ENCODE data around the gene BLMH.

The BLMH gene

DNA sequence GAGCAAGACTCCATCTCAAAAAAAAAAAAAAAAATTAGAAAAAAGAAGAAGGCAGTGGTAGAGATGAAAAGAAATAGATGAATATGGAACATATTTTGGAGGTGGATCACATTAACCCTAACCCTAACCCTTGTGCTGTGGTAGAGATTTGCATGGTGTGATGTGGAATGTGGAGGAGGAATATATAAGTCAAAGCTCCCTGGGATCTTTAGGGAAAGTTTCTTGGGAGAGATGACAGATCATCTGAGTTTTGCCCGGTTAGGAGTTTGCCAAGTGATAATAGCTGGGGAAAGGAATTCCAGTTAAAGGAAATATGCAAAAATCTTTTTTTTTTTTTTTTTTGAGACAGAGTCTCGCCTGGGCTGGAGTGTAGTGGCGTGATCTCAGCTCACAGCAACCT lies 13.0 kb upstream of the BLMH start:
- no peak for DNase-seq

DNA sequence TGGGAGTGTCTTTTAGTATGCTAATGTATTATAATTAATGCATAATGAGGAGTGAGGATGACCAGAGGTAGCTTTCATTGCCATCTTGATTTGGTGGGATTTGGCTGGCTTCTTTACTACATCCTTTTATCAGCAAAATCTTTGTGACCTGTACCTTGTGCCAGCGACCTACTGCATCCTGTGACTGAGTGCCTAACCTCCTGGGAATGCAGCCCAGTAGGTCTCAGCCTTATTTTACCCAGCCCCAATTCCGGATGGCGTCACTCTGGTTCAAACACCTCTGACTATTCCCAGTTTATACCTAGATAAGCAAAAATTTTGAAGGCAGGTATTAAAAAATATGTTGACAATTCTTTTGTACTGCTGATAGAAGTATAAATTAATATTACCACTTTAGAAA lies 10.5 kb upstream of the BLMH start:
- no peak for DNase-seq

DNA sequence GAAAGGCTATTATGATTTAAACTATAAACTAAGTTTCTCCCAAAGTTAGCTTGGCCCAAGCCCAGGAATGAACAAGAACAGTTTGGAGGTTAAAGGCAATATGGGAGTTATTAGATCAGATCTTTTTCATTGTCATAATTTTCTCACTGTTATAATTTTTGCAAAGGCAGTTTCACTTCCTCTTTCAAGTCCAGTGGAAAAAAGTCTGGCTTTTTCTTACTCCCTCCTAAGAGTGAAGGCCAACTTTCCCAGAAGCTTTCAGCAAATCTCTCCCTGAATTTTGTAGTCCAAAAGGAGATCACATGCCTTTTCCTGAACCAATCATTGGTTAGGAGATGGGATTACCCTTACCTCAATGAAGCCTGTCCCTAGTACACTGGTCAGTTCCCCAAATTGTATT lies 9.1 kb upstream of the BLMH start:
- no peak for DNase-seq

GRCh38 chr17:30299000-30299399 lies 7.3 kb upstream of the BLMH start:
- no peak for DNase-seq

- DNase-seq: no peak
Observed at GRCh38 chr17:30297715-30298114, 6.0 kb upstream of the BLMH start.

GRCh38 chr17:30296499-30297080 lies 4.8 kb upstream of the BLMH start:
- DNase-seq: no peak

DNA sequence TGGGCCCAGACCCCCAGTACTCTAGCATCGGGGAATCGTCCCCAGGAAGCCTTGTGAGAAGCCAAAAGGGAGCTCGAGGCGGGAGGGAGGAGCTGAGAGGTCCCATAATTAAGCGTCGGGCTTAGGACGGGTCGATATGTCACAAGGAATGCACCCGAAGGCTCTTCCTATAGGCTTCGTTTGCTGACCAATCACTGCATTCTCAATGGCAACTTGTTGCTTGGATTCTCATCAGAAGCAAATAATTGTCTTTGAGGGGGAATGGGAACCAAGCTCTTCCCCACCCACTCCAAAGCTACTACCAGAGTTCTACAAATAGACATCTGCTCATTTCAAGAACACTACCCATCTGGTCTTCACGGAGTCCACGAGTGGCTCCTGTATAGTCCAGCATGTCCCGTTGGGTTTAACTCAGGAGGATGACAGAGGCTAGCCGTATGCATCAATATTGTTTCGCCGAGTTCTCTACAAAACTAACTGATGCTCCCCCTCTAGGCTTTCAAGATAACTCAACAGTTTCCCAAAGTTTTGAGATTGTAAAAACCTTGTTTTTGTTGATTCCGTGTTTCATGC lies 628 bp upstream of the BLMH start:
- DNase-seq: no peak

DNA sequence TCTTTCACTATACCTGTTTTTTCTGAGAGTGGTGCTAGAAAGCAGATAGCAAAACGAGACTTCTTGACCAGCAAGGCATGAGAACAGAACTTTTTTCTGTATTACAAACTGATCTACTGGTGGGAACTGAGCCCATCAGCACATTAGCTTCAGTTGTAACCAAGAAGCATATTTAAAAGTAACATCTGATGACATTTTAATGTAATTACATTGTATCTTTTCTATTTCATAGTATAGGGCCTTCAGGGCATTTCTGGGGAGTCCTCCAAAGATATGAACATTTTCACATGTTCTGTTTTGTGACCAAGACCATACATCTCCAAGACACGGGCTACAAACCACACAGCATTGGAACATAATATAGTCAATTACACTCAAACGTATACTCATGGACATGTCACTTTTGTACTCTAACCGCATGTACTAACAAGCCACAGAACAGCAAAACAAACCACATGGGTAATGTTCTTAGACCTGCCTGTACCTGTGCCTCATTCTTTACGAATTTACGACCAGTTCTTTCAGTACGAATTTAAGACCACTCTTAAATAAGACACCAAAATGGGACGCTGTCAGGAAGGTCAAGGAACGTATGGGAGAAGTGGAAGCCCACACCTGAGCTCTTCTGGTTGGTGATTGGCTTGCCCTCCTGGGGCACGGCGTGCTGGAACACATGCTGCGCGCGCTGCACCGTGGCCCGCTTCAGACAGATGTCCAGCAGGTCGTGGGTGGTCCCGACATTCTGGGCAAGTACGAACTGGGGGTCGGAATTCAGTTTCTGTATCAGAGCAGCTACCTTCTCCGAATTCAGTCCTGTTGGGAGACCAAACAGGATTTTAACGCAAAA lies 825 bp downstream of the BLMH start:
- DNase-seq: no peak

GRCh38 chr17:30290077-30290476 lies 1.7 kb downstream of the BLMH start:
- no peak for DNase-seq

GRCh38 chr17:30279156-30279555 lies 12.6 kb downstream of the BLMH start:
- no peak for DNase-seq

DNA sequence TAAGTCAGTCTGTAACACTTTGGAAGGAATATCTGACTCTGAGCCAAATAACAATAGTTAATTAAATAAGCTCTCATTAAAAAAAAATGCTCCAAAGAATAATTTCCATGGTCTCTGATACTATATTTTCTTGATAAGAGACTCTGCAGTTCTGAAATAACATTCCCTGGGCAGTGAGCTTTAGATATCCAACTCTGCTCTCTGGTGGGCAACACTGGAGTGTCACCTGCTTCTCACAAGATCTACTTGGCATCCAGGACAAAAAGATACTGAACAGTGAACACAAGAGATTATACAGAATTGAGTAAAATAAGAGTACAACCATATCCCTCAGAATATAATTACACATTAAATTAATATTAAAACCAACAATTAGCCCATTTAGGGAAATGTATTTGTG lies 13.7 kb downstream of the BLMH start:
- no peak for DNase-seq

- DNase-seq: no peak
Observed at GRCh38 chr17:30275911-30276310, 15.8 kb downstream of the BLMH start.

GRCh38 chr17:30274887-30275286 lies 16.9 kb downstream of the BLMH start:
- DNase-seq: no peak

GRCh38 chr17:30273373-30273772 lies 18.4 kb downstream of the BLMH start:
- DNase-seq: no peak

GRCh38 chr17:30271102-30271501 lies 20.6 kb downstream of the BLMH start:
- no peak for DNase-seq

DNA sequence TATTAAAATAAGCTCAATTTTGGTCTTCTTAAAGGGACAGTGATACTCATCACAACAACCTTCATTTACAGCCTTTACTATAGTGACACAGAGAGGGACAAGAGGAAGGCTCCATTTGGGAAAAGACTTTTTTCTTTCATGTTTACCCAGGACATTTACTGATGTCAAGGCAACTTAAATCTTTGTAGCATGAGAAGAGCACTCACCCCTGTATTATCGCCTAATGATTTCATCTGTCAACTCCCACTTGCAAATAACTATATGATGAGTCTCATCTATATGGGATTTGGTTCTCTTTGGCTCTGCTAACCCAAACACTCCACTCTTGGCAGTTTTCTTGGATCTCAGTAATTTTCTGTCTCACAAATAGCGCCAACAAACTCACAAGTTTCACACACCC lies 24.1 kb downstream of the BLMH start:
- DNase-seq: no peak

DNA sequence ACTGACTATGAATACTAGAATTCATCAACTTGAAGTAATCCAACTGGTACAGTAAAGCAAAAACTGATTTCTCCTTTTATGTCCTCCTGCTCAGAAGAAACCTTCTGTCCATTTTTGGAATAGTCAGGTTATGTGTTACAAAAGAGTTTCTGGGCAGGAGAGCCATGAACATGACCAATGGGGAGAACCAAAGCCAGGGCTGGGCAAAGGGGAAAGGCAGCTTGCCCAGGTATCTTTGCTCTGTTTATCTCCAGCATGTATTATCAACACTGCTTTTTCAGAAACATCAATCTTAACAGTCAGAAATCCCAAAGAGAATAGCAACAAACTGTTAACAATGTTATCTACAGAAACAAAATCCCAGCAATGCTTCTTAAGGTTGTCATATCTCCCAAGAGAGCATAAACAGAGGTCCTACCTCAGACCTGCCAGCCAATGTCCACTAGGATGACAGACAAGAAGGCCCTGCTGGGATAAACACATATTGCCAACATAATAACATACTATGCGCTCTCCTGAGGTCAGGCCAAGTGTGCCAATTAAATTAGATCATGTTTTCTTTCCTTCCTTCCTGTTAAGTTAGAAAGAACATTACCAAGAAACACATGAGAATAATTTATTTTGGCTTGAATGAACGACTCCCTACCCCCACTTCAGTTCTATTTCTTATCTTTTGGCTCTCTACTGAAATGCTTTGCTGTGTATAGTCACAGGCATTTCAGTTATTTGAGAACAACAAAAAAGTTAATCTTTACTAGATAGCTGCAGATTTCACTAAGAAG lies 28.0 kb downstream of the BLMH start:
- no peak for DNase-seq

GRCh38 chr17:30256756-30257506 lies 34.8 kb downstream of the BLMH start:
- DNase-seq: no peak

DNA sequence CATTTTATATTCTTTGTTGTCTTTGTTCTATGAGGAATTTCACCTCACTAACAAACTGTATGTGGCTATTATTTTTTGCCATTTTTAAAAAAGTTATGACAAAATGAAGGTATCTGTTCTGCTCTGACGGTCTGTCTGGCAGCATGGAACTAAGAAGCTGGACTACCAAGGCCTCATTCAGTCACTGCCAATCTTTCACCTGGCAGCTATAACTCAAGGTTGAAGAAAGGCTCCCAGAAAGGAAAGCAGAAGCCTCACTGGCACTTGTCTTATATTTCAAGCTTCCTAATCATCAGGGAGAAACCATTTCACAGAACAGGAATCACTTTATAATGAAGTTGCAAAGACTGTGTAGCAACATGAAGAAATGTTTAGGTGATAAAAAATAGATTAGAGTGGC lies 37.6 kb downstream of the BLMH start:
- no peak for DNase-seq

- no peak for DNase-seq
Observed at GRCh38 chr17:30253312-30253711, 38.4 kb downstream of the BLMH start.

- DNase-seq: no peak
Observed at GRCh38 chr17:30251931-30252330, 39.8 kb downstream of the BLMH start.

- DNase-seq: no peak
Observed at GRCh38 chr17:30249460-30249859, 42.3 kb downstream of the BLMH start.

DNA sequence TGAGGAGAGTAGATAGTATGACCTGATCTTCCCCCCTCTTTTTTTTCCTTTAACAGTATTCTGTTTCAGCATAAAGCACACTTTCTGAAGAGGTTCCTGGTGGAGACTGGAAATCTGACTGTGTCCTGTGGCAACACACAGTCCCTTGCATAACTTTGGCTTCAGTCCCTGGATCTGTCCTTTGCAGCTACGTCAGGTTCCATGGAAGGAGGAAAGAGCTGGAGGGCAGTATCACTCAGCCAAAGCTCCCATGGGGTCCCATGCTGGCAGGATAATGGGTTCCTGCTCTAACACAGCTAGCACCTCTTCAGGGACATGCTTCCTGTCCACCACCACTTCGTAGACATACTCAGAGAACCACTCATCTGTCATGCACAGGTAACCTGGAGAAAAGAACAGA lies 43.0 kb downstream of the BLMH start:
- DNase-seq: no peak

All from GOT3 (cell line).